ENCODE results near the gene ZMYND8.
"Not testable (repeated sequence)": the region's sequence is repeated elsewhere in the genome, so short reads cannot be mapped to it uniquely, and the experiment has no call there.

DNA sequence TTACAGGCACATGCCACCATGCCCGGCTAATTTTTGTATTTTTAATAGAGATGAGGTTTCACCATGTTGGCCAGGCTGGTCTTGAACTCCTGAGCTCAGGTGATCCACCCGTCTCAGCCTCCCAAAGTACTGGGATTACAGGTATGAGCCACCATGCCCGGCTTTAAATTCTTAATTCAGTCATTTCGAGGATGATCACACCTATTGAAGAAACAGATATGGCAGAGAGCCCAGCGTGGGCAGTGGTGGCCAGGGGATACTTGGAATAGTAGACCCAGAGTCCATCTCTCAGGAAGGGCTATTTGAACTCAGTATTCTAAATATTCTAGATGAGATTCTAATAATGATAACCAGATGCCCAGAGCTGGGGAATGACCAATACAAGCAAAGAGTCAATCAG is 180.3 kb downstream of the ZMYND8 start:
- TF ChIP-seq, protein P1, sequence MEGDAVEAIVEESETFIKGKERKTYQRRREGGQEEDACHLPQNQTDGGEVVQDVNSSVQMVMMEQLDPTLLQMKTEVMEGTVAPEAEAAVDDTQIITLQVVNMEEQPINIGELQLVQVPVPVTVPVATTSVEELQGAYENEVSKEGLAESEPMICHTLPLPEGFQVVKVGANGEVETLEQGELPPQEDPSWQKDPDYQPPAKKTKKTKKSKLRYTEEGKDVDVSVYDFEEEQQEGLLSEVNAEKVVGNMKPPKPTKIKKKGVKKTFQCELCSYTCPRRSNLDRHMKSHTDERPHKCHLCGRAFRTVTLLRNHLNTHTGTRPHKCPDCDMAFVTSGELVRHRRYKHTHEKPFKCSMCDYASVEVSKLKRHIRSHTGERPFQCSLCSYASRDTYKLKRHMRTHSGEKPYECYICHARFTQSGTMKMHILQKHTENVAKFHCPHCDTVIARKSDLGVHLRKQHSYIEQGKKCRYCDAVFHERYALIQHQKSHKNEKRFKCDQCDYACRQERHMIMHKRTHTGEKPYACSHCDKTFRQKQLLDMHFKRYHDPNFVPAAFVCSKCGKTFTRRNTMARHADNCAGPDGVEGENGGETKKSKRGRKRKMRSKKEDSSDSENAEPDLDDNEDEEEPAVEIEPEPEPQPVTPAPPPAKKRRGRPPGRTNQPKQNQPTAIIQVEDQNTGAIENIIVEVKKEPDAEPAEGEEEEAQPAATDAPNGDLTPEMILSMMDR (IDR thresholded peaks at IDR 0.05) = not testable (repeated sequence)
- not testable (repeated sequence) for TF ChIP-seq POLR2A (IDR thresholded peaks at IDR 0.05)
